NCI-H1417 treated with DMSO at 0.1 percent for 48 hours (cell line): ENCODE data around the gene IRF8.
"Not testable (repeated sequence)": the region's sequence is repeated elsewhere in the genome, so short reads cannot be mapped to it uniquely, and the experiment has no call there.

ENCODE experiments used
- DNase-seq: peaks from one replicate; lab custom pipeline; 2025; lab: John Stamatoyannopoulos, UW

Gene IRF8, protein sequence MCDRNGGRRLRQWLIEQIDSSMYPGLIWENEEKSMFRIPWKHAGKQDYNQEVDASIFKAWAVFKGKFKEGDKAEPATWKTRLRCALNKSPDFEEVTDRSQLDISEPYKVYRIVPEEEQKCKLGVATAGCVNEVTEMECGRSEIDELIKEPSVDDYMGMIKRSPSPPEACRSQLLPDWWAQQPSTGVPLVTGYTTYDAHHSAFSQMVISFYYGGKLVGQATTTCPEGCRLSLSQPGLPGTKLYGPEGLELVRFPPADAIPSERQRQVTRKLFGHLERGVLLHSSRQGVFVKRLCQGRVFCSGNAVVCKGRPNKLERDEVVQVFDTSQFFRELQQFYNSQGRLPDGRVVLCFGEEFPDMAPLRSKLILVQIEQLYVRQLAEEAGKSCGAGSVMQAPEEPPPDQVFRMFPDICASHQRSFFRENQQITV

DNA sequence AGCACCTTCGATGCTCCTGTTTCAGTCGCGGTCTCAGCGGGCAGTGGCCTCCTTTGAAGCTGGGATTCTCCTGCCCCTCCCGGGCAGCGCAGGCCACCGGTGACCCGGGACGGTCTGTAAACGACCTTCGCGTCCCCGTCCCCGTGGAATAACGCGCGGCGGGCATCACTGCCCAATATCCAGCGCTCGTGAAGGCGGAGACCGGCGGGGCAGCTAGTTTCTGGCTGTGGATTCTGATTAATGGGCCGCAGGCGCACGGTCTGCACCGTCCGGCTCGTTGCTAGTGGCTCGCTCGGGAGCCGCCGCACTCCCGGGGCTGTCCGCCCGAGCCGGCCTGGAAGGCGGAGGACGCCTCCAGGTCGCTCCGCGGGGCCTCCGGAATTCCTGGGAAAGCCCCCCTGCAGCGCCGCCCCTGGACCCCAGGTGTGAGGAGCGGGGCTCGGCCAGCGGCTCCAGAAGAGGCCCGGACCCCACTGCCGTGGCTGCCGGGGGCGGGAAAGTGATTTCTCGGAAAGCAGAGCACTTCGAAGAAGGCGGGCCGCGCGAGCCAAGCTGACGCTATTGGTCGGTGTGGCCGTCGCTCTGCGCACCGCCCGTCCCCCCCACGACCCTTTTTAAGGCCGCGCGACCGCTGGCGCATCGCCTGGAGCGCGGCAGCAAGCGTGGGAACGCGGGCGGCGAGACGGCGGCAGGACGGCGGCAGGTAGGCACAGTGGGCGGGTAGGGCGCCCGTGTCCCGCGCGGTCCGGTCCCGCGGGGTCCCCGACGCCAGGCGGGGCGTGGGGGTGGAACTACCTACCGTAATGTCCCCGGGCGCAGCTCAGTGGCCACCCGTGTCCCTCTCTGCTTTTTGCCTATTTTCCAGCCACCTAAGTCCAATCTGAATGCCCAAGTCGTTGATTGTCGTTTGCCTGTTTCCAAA is at the start of gene IRF8:
IRF8 (plus strand) TSS at position 642 of the 922 bp plus-strand sequence. CDS start 3,854 bp downstream, outside the sequence.
- DNase-seq: no peak

DNA sequence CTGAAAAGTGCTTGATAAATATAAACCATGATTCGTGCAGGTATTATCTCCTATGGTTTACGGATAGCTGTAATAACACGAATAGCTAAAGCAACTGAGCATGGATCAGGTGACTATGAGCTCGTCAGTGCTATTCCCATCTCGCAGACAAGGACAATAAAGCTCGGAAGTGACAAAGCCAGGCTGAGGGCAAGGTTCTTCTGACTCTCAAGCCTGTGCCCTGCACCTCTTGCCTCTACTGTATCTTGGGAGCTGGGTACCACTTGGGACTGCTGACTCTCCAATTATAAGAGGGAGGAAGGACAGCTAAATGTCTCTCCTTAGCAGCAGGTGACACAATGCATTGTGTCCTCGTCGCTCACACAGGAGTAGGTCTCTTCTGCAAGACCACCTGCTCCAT is 49.6 kb upstream of the IRF8 start:
- no peak for DNase-seq

DNA sequence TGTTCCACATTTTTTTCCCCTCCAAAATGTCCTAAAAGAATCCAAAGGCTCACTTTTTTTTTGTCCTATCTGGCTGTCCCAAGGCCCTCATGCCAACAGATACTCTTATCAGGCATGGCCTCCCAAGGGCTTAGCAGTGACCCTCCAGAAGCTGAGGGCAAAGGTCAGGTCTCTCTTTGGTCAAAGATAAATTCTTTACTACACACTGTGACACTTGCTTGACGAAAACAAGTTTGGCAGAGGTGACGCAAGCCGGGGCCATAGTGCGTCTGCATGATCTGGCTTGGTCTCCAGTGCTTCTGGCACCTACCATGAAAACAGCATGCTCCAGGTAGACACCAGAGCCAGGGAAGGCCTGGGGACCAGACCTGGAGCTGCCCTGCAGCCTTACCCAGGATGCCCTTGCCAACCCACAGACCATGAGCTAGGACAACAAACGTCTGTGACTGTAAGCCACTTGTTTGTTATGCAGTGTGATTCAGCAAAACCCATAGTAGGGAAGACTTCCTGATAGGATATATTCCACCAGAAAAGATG is 48.5 kb upstream of the IRF8 start:
- DNase-seq: no peak

DNA sequence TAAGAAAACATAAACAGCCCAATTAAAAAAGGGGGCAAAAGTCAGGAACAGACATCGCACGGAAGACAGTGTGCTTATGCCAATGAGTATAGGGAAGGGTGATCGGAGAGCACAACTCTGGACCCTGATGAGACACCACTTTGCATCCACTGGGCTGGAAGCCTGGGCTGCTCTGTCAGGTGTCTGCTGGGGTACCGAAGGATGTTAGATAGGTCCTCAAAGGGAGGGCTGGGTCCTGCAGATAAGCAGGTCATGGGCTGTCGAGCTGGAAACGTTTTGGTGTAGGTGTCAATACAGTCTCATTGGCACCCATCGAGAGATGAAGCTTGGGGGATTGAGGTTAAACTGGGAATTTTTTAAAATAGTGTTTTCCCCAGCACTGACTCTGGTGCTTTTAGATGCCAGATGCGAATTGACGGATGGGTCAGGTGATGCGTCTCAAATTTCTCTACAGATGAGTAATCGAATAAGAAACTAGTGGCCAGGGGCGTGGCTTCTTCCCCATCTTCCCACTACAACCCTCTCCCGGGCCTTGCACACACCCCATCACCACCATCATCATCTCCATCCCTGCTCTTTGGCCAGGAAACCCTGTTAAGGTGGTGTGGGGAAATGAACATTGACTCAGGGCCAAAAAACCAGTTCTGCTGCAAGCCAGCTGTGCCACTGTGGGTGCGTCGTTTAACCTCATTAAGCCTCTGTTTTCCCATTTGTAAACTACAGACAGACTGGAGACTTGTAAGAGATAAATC is 47.8 kb upstream of the IRF8 start:
- DNase-seq: no peak

DNA sequence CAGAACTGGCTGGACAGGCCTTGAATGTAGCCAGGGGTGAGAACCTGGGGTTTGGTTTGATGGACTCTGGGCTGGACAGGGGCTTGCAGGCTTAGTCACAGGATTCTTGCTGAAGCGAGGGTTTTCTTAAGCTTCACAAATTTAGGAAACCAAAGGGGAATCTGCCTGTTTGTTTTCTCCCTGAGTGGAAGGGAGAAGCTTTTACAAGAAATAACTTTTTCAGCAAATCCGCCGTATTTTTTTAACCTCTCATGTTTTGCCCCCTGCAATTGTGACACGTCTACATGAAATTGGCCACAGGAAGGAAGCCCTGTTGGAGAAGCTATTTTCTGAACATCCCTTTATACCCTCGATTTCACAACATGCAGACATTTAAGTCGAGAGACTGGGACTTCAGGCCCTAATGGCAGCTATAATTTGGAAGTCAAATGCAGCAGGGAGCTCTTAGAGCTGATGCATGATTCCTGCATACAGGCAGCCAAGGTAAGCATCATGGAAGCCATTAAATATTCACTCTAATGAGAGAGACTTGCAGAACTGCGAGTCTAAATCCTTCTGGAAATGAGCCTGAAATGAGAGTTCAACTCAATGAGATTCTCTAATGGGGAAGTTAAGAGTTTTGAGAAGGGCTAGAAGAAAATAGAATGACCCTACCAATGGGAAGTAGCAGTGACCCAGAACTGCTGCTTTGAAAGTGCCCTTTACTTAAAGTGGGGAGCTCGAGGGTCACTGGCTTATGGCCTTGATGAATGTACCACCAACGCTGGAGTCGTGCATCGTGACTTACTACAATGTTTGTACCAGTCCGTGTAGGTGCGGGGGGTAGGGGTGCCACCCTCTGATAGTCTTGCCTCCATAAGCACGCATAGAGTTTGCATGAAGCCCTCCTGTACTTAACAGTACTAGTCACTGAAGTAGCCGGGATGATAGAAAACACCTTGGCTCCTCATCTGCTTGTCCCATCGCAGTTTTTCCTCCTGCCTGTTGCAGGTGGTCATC is 45.1 kb upstream of the IRF8 start:
- DNase-seq: no peak

DNA sequence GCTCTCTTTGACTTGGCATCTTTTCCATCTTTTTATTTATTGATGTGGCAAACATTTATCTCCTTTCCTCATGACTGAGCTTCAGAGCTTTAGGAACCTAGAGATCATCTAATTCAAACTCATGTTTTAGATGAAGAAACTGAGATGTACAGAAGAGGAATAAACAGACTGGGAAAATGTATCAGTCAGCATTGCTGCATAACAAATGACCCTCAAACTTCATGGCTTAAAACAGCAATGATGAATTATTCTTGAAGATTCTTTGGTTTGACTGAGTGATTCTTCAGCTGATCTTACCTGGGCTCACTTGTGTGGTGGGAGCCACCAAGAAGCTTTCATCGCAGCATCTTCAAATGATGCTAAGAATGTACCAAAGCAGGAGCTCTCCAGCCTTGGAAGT is 44.0 kb upstream of the IRF8 start:
- no peak for DNase-seq

DNA sequence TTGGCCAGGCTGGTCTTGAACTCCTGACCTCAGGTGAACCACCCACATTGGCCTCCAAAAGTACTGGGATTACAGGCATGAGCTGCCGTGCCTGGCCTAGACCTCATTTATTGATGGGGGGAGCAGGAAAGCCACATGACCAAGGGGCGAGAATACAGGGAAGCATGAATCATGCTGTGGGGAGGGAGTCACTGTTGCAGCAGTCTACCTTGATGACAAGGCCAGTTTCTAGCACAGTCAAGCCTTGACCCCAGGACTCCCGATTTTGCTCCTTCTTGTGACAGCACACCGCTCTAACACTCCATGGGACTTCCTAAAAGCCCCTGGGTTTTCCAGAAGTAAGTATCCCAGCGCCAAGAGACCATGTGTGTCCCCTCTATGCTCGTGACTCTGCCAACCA is 42.9 kb upstream of the IRF8 start:
- DNase-seq: no peak

DNA sequence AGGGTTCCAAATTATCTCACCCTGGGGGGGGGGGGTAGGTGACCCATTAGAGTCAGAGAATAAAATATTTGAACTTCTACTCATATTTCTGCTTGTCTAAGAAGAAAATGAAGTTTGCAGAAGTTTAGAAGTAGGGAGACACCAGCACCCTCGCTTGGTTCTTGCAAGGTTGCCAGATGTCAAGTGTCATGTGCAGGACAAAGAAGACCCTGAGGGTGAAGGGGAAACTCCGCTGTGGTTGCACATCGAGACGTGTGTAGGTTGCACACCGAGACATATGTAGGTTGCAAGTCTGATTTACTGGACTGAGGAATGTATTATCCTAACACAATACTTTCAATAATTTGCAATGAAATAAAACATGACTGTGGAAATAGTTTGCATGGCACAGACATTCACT is 42.4 kb upstream of the IRF8 start:
- no peak for DNase-seq

DNA sequence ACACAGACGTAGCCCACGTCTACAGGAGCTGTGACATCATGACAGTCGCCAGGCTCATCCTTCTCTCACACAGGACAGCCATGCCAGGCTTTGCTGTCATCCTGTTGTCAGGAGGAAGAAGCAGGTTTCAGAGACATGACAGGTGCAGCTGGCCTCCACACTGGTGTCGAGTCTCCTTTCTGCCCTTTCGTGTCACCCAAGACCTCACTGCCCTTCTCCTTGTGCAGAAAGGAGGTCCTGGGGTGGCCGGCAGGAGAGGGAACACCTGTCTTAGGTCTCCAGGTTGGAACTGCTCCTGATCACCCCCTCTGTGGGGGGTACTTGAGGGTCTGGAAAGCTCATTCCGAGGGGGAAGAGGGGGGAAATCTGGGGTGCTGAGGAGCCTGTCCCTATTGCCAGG is 41.6 kb upstream of the IRF8 start:
- DNase-seq: no peak

DNA sequence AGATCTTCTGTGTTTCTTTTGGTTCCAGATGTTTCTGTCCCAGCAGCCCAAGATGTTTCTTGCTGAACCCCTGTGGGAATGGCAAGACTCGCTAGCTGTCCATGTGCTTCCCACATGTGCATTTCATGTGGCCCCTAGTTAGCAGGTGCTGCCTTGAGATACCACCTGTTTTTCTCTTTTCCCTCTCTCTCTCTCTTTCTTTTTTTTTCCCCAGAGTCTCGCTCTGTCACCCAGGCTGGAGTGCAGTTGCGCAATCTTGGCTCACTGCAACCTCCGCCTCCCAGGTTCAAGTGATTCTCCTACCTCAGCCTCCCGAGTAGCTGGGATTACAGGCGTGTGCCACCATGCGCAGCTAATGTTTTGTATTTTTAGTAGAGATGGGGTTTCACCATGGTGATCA is 40.4 kb upstream of the IRF8 start:
- DNase-seq: not testable (repeated sequence)

DNA sequence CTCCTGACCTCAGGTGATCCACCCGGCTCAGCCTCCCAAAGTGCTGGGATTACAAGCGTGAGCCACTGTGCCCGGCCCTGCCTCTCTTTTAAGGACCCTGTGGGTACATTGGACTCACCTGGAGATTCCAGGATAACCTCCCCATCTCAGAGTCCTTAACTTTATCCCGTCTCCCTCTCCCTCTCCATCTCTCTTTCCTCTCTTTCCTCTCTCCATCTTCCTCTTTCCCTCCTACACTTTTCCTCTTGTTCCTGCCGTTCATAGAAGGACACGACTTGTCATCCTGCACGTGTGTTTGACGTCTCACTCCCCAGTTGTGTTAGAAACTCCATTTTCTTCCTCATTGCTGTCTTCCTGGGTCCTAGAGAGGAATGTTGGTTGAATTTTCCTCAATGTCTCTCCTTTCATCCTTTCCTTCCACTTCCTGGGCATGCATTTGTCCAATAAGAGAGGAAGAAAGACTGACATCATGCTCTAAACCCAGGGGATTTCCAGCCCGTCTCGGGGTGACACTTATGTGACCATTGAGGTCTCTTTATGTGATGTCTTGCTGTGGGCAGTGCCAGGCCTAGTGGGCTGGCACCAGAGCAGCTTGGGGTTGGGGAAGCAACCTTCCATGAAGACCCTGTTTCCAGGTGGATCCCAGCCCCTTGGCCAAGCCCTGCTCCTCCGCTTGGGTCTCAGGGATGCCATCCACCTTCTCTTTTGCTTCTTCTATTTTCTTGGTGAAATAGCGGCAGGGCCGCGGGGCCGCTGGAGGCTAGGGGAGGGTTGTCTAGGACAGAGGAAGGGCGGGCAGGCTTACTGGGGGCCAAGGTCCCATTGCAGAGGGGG is 39.8 kb upstream of the IRF8 start:
- DNase-seq: no peak

DNA sequence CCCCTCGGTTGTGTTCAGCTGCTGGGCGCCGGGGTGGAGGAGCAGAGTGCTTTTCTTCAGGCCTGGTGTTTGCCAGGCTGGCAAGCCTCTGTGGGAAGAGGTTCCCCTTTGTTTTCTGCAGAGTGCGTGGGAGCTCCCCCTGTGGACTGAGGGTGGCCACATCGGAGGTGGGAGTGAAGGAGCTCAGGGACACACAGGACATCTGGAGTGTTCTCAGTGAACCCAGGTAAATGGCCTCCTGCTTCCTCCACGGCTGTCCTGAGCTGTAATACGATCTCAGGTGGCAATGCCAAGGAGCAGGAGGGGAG is 39.2 kb upstream of the IRF8 start:
- no peak for DNase-seq

DNA sequence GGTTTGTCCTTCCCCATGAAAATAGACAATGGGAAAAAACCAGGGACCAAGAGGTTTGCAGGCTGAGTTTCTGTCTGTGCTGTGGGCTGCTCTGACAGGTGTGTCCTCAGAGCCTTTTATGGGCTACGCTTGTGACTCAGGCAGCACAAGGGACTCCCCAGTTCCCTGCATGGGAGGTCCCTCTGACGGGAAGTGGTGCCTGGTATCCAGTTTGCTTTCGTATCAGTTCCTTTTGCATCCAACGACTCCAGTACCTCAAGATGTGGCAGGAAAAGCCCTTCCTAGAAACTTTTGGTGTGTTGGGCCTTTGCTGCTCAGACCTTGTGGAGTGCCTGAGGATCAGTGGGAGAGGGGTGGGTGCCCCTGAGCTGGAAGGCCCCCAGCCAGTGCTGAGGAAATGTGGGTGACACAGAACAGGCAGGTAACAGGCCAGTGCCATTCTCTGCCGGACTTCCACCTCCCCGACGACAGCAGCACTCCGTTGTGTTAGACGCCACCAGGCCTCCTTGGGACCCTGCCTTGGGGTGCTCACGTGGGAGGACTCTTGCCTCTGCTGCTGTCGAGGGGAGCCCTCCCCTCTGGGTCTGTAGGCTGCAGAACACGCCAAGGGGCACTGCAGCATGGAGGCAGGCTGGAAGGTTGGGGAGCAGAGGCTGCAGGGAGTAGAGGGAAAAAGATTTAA is 38.4 kb upstream of the IRF8 start:
- no peak for DNase-seq

DNA sequence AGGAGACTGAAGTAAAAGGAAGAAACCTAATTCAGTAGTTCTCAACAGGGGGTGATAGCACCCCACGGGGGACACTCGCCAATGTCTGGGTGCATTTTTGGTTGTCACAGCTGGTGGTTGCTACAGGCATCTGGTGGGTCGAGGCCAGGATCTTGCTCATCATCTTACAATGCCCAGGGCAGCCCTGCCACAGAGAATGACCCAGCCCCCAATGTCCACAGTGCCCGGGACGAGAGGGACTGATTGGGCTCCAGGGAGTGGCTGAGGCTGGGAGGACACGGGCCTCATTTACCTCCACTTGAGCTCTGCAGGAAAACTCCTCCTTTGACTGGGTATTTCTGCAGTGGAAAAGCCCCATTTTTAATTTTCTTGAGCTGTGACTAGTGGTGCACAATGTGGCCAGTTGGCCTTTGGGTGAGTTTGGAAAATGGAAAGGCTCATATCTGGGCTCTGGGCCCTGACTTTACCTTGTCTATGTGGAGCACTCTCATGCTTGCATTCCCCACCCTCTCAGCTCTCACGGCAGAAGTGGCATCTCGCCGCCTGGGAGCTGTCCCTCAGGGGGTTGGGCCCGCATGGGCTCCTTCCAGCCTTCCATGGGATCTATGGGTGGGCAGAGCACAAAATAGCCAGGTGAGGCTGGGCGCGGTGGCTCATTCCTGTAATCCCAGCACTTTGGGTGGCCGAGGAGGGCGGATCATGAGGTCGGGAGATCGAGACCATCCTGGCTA is 37.7 kb upstream of the IRF8 start:
- no peak for DNase-seq

DNA sequence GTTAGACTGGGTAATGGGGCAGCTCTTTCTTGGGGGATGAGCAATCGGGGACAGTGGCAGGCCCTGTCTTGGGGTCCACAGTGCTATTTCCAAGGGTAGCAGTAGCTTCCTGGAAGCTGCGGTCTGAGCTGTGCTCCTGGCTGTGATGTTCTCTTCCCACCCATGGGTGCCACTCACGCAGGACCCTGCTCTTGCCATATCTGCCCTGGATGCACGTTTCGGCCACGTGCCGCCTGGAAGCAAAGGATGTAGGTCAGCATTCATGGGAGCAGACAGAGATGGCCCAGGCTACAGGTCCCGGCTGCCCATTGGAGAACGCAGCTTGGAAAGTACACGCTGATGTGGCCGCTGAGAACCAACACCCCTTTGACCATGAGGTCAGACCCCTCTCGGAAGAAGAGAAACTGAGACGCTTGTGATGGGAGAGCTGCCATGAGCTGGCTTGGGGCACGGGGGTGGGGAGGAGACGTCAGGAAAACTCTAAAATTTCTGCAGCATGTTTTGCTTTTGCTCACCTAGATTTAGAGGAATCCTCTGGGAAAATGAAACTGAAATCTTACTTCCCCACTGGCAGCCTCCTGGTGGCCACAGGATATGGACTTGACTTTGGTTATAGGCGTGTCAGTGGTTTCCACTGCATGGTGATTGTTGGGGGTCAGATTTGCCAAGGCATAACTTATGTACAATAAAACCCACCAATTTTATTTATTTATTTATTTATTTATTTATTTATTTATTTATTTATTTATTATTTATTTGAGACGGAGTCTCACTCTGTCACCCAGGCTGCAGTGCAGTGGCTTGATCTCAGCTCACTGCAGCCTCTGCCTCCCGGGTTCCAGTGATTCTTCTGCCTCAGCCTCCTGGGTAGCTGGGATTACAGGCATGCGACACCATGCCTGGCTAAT is 36.2 kb upstream of the IRF8 start:
- DNase-seq: no peak

DNA sequence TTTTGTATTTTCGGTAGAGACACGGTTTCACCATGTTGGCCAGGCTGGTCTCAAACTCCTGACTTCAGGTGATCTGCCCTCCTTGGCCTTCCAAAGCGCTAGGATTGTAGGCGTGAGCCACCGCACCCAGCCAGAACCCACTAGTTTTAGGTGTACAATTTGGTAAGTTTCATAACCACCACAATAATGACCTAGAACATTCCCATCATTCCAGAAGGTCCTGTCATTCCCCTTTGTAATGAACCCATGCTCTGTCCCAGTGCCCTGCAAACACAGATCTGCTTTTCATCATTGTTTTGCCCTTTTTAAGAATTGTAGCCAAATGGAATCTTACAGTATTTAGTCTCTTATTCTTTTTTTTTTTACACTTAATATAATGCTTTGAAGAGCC is 35.6 kb upstream of the IRF8 start:
- no peak for DNase-seq

DNA sequence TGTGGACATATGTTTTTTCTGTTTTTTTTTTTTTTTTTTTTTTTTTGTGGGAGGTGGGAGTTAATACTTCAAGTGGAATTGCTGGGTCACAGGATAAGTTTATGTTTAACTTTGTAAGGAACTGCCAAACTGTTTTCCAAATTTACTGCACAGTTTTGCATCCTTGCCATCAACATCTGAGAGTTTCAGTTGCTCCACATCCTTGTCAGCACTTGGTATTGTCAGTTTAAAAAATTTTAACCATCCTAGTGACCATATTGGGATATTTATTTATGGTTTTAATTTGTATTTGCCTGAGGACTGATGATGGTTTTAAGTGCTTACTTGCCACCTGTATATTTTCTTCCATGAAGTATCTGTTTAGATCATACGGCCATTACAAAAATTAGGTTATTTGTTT is 34.0 kb upstream of the IRF8 start:
- DNase-seq: no peak

DNA sequence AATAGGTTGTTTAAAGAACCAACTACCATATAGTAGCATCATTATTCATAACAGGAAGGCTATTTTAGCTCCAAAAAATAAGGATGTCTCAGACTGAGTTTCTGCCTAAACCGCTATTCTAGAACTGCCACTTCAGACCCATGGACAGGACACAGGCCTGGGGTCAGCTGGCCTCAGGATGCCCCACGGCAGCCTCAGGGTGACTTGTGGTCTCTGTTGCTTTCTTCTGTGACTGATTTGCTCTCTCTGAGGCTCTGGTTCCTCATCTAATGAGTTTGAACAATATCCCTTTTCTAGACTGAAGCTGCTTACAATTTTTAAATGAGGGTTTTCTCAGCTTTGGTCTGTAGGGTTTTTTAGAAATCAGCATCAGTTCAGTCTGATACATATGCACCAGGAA is 31.8 kb upstream of the IRF8 start:
- DNase-seq: no peak
